Kasumi-1 (cell line): Measurements from ENCODE around the gene MASP2.
"Not testable (repeated sequence)": the region's sequence is repeated elsewhere in the genome, so short reads cannot be mapped to it uniquely, and the experiment has no call there.

ENCODE experiments used
- DNase-seq, 2 experiments: peaks; one replicate each; lab custom pipeline; 2025; lab: John Stamatoyannopoulos, UW

Gene MASP2

GRCh38 chr1:11058595-11059154, 11.6 kb upstream of the MASP2 start:
- no peak for DNase-seq

- DNase-seq = no peak
Measured at GRCh38 chr1:11058026-11058425, 11.0 kb upstream of the MASP2 start.

GRCh38 chr1:11057477-11057876, 10.4 kb upstream of the MASP2 start:
- DNase-seq = no peak

GRCh38 chr1:11056504-11056903, 9.5 kb upstream of the MASP2 start:
- DNase-seq = no peak

GRCh38 chr1:11055676-11056075, 8.6 kb upstream of the MASP2 start:
- no peak for DNase-seq

- DNase-seq = no peak
Measured at GRCh38 chr1:11054666-11055065, 7.6 kb upstream of the MASP2 start.

GRCh38 chr1:11054181-11054580, 7.1 kb upstream of the MASP2 start:
- no peak for DNase-seq

GRCh38 chr1:11053758-11054137, 6.7 kb upstream of the MASP2 start:
- DNase-seq = peak; percentile 42 to 47

- DNase-seq = no peak
Measured at GRCh38 chr1:11052839-11053757, 6.1 kb upstream of the MASP2 start.

GRCh38 chr1:11051781-11052511, 4.9 kb upstream of the MASP2 start:
- DNase-seq = peak; percentile 86 to 90

GRCh38 chr1:11051121-11051520, 4.1 kb upstream of the MASP2 start:
- not testable (repeated sequence) for DNase-seq

GRCh38 chr1:11046270-11046566, 821 bp downstream of the MASP2 start:
- DNase-seq = no peak

- DNase-seq = no peak
Measured at GRCh38 chr1:11045428-11046269, 1.4 kb downstream of the MASP2 start.

- no peak for DNase-seq
Measured at GRCh38 chr1:11044849-11045427, 2.1 kb downstream of the MASP2 start.

- no peak for DNase-seq
Measured at GRCh38 chr1:11044086-11044848, 2.8 kb downstream of the MASP2 start.

- DNase-seq = no peak
Measured at GRCh38 chr1:11042995-11043874, 3.8 kb downstream of the MASP2 start.

- no peak for DNase-seq
Measured at GRCh38 chr1:11042065-11042464, 5.0 kb downstream of the MASP2 start.

GRCh38 chr1:11041048-11041447, 6.0 kb downstream of the MASP2 start:
- no peak for DNase-seq

- not testable (repeated sequence) for DNase-seq
Measured at GRCh38 chr1:11040105-11040429, 7.0 kb downstream of the MASP2 start.
